SJSA1 (cell line): Measurements from ENCODE around the gene GPNMB. TPM values are rescaled to one million over a fixed set of nuclear protein-coding genes. Genes with fewer than 3 reads are reported as not detected.

Source experiments
- DNase-seq, 2 experiments: peaks; one replicate each; pipeline ENCODE4 v3.0.0-alpha.2; 2015 to 2020; ENCODE audit warnings: low spot score in 2 of 2, low read depth in 1 of 2
- H3K27ac ChIP-seq: fragments of 250-450 bp; sonication (Bioruptor Pico); 2 replicates; pipeline ENCODE4 v1.5.1; 2020; ENCODE audit warnings: mild to moderate bottlenecking, moderate library complexity
- H3K27me3 ChIP-seq: fragments of 250-450 bp; sonication (Bioruptor Pico); replicated peaks from 2 replicates; pipeline ENCODE4 v1.5.1; 2020; ENCODE audit warnings: mild to moderate bottlenecking, moderate library complexity
- H3K36me3 ChIP-seq: fragments of 250-450 bp; sonication (Bioruptor Pico); 2 replicates; pipeline ENCODE4 v1.5.1; 2020; ENCODE audit warnings: mild to moderate bottlenecking
- H3K4me1 ChIP-seq: fragments of 250-450 bp; sonication (Bioruptor Pico); replicated peaks from 2 replicates; pipeline ENCODE4 v1.6.1; 2021; ENCODE audit warnings: mild to moderate bottlenecking
- H3K4me3 ChIP-seq: fragments of 250-450 bp; sonication (Bioruptor Pico); 2 replicates; pipeline ENCODE4 v1.5.1; 2020; ENCODE audit warnings: mild to moderate bottlenecking
- H3K9me3 ChIP-seq: fragments of 250-450 bp; sonication (Bioruptor Pico); replicated peaks from 2 replicates; pipeline ENCODE4 v1.5.1; 2020; ENCODE audit warnings: mild to moderate bottlenecking
- total RNA-seq: library from RNA; depleted of rRNA; stranded (reverse); fragments of >200 nt; shearing (Covaris generic); gene quantifications from 2 replicates; pipeline ENCODE4 v1.2.3, GENCODE V29; 2014

Gene GPNMB
- total RNA-seq, 1 experiment from 2014 or later, result 1.1 TPM

- no peak for DNase-seq
- Histone ChIP-seq H3K36me3 (no peaks in the 10 kb centered on the region), H3K4me3 (no peak overlapping the region), H3K9me3 (no peaks in the 10 kb centered on the region), H3K27ac (no peak overlapping the region), H3K4me1 (no peaks in the 10 kb centered on the region), H3K27me3 (no peaks in the 10 kb centered on the region)
Measured at GRCh38 chr7:23267357-23267756, 20.8 kb downstream of the GPNMB start.

- no peaks in the 10 kb centered on the region for H3K36me3 ChIP-seq
- H3K4me1 ChIP-seq, result 0 out of 2 replicates have a peak, but pooled peaks cover under 1% of the 10 kb centered on the region
- H3K4me3 ChIP-seq, result no peak overlapping the region
- no peaks in the 10 kb centered on the region for H3K9me3 ChIP-seq
- H3K27ac ChIP-seq, result no peak overlapping the region
- DNase-seq, result no peak
- H3K27me3 ChIP-seq, result no peaks in the 10 kb centered on the region
Measured at GRCh38 chr7:23268167-23268566, 21.6 kb downstream of the GPNMB start.

- Histone ChIP-seq H3K27me3 (no peaks in the 10 kb centered on the region), H3K36me3 (no peaks in the 10 kb centered on the region)
- no peak for DNase-seq
Measured at GRCh38 chr7:23268746-23269145, 22.2 kb downstream of the GPNMB start.

GRCh38 chr7:23272275-23272674, 25.7 kb downstream of the GPNMB start:
- Histone ChIP-seq H3K9me3 (no peaks in the 10 kb centered on the region), H3K4me1 (0 out of 2 replicates have a peak, but pooled peaks cover 4% of the 10 kb centered on the region), H3K27me3 (no peaks in the 10 kb centered on the region), H3K4me3 (no peak overlapping the region), H3K36me3 (no peaks in the 10 kb centered on the region), H3K27ac (no peak overlapping the region)
- no peak for DNase-seq

More at GRCh38 chr7:23268746-23269145, 22.2 kb downstream of the GPNMB start:
- no peaks in the 10 kb centered on the region for H3K9me3 ChIP-seq
- 0 out of 2 replicates have a peak, but pooled peaks cover 4% of the 10 kb centered on the region for H3K4me1 ChIP-seq
- no peak overlapping the region for H3K27ac ChIP-seq
- H3K4me3 ChIP-seq, result no peak overlapping the region

- no peaks in the 10 kb centered on the region for H3K36me3 ChIP-seq
- peak; percentile 76 to 92 for DNase-seq
- H3K4me1 ChIP-seq, result 0 out of 2 replicates have a peak, but pooled peaks cover 4% of the 10 kb centered on the region
- no peak overlapping the region for H3K27ac ChIP-seq
- no peaks in the 10 kb centered on the region for H3K27me3 ChIP-seq
- H3K4me3 ChIP-seq, result no peak overlapping the region
- no peaks in the 10 kb centered on the region for H3K9me3 ChIP-seq
Measured at GRCh38 chr7:23273141-23273599, 26.6 kb downstream of the GPNMB start.

- DNase-seq, result no peak
- H3K36me3 ChIP-seq, result no peaks in the 10 kb centered on the region
- H3K27me3 ChIP-seq, result no peaks in the 10 kb centered on the region
- H3K4me1 ChIP-seq, result 0 out of 2 replicates have a peak, but pooled peaks cover 4% of the 10 kb centered on the region
- H3K4me3 ChIP-seq, result no peak overlapping the region
- H3K9me3 ChIP-seq, result no peaks in the 10 kb centered on the region
- no peak overlapping the region for H3K27ac ChIP-seq
Measured at GRCh38 chr7:23275912-23276311, 29.3 kb downstream of the GPNMB start.

- no peaks in the 10 kb centered on the region for H3K9me3 ChIP-seq
- H3K27me3 ChIP-seq, result no peaks in the 10 kb centered on the region
- 0 out of 2 replicates have a peak, but pooled peaks cover 4% of the 10 kb centered on the region for H3K4me1 ChIP-seq
- H3K36me3 ChIP-seq, result no peaks in the 10 kb centered on the region
- no peak overlapping the region for H3K4me3 ChIP-seq
- H3K27ac ChIP-seq, result no peak overlapping the region
- DNase-seq, result no peak
Measured at GRCh38 chr7:23276376-23276775, 29.8 kb downstream of the GPNMB start.

- no peaks in the 10 kb centered on the region for H3K9me3 ChIP-seq
- H3K4me1 ChIP-seq, result 0 out of 2 replicates have a peak, but pooled peaks cover 4% of the 10 kb centered on the region
- no peak overlapping the region for H3K4me3 ChIP-seq
- no peak for DNase-seq
- H3K27ac ChIP-seq, result no peak overlapping the region
- no peaks in the 10 kb centered on the region for H3K36me3 ChIP-seq
- no peaks in the 10 kb centered on the region for H3K27me3 ChIP-seq
Measured at GRCh38 chr7:23276947-23277346, 30.4 kb downstream of the GPNMB start.

- no peak overlapping the region for H3K27ac ChIP-seq
- no peaks in the 10 kb centered on the region for H3K27me3 ChIP-seq
- no peaks in the 10 kb centered on the region for H3K9me3 ChIP-seq
- no peak overlapping the region for H3K4me3 ChIP-seq
- H3K36me3 ChIP-seq, result no peaks in the 10 kb centered on the region
- peak in 1 of 2 experiments; percentile 56 for DNase-seq
- 0 out of 2 replicates have a peak, but pooled peaks cover 4% of the 10 kb centered on the region for H3K4me1 ChIP-seq
Measured at GRCh38 chr7:23277359-23277989, 30.9 kb downstream of the GPNMB start.

- no peaks in the 10 kb centered on the region for H3K36me3 ChIP-seq
- no peaks in the 10 kb centered on the region for H3K4me1 ChIP-seq
- DNase-seq, result no peak
- no peaks in the 10 kb centered on the region for H3K27me3 ChIP-seq
- no peak overlapping the region for H3K27ac ChIP-seq
- no peaks in the 10 kb centered on the region for H3K9me3 ChIP-seq
- H3K4me3 ChIP-seq, result no peak overlapping the region
Measured at GRCh38 chr7:23279819-23280525, 33.4 kb downstream of the GPNMB start.

- Histone ChIP-seq H3K4me3 (no peak overlapping the region), H3K27me3 (no peaks in the 10 kb centered on the region)
Measured at GRCh38 chr7:23283086-23283485, 36.5 kb downstream of the GPNMB start.

GRCh38 chr7:23284871-23285270, 38.3 kb downstream of the GPNMB start:
- no peaks in the 10 kb centered on the region for H3K4me1 ChIP-seq
- H3K36me3 ChIP-seq, result no peaks in the 10 kb centered on the region
- no peak for DNase-seq
- H3K4me3 ChIP-seq, result no peak overlapping the region
- H3K27ac ChIP-seq, result no peak overlapping the region
- no peaks in the 10 kb centered on the region for H3K27me3 ChIP-seq
- H3K9me3 ChIP-seq, result no peaks in the 10 kb centered on the region

More at GRCh38 chr7:23283086-23283485, 36.5 kb downstream of the GPNMB start:
- no peak for DNase-seq
- H3K36me3 ChIP-seq, result no peaks in the 10 kb centered on the region
- H3K9me3 ChIP-seq, result no peaks in the 10 kb centered on the region
- H3K27ac ChIP-seq, result no peak overlapping the region
- H3K4me1 ChIP-seq, result no peaks in the 10 kb centered on the region

GRCh38 chr7:23285657-23286646, 39.4 kb downstream of the GPNMB start:
- Histone ChIP-seq H3K9me3 (no peaks in the 10 kb centered on the region), H3K4me3 (no peak overlapping the region), H3K27me3 (no peaks in the 10 kb centered on the region), H3K4me1 (no peaks in the 10 kb centered on the region), H3K27ac (no peak overlapping the region), H3K36me3 (no peaks in the 10 kb centered on the region)
- DNase-seq, result no peak
